Naive thymus-derived CD8-positive, alpha-beta T cell (primary cell): ENCODE data around the gene REC8. TPM values are rescaled to one million over a fixed set of nuclear protein-coding genes. Genes with fewer than 3 reads are reported as not detected.
"Not testable (repeated sequence)": the region's sequence is repeated elsewhere in the genome, so short reads cannot be mapped to it uniquely, and the experiment has no call there.

Experiments used
- ATAC-seq, 2 donors: fragments of 150-1000 bp; cut with Tn5 transposase in 1 of 2; sonication (Bioruptor Pico), chemical (Tn5 transposase) in 1 of 2; 1 replicate in 1 of 2; 2 replicates in 1 of 2; pipeline ENCODE4 v1.10.0; 2021; ENCODE audit warnings: mild to moderate bottlenecking in 2 of 2, moderate library complexity in 2 of 2
- POLR2A ChIA-PET: fragments of 350-600 bp; sonication (Branson Sonifier 250); formaldehyde crosslinking; loops from one replicate; lab custom pipeline; 2021; ENCODE audit warnings: antibody characterized with exemption; lab: Charles Lee
- DNase-seq, 10 donors: peaks; one replicate each; pipeline versions ENCODE4 v3.0.0 to v3.0.0-alpha.2; 2020 to 2022
- H3K27ac Mint-ChIP-seq, 10 donors: one replicate each; pipeline ENCODE4 v1.8.0; 2020 to 2022; ENCODE audit warnings: mild to moderate bottlenecking in 10 of 10, mixed read lengths in 10 of 10, moderate library complexity in 4 of 10, inconsistent platforms in 1 of 10
- H3K27me3 Mint-ChIP-seq, 5 donors: one replicate each; pipeline ENCODE4 v1.8.0; 2021 to 2022; ENCODE audit warnings: mixed read lengths in 5 of 5
- H3K36me3 Mint-ChIP-seq, 3 donors: one replicate each; pipeline ENCODE4 v1.8.0; 2020 to 2022; ENCODE audit warnings: mixed read lengths in 3 of 3, mild to moderate bottlenecking in 2 of 3, inconsistent platforms in 1 of 3
- H3K4me1 Mint-ChIP-seq, 4 donors: one replicate each; pipeline ENCODE4 v1.8.0; 2021 to 2022; ENCODE audit warnings: mixed read lengths in 4 of 4
- H3K4me3 Mint-ChIP-seq, 10 donors: one replicate each; pipeline ENCODE4 v1.8.0; 2020 to 2022; ENCODE audit warnings: mild to moderate bottlenecking in 10 of 10, mixed read lengths in 10 of 10, moderate library complexity in 6 of 10, inconsistent platforms in 1 of 10
- H3K9me3 Mint-ChIP-seq, 9 donors: one replicate each; pipeline ENCODE4 v1.8.0; 2020 to 2022; ENCODE audit warnings: mixed read lengths in 9 of 9, mild to moderate bottlenecking in 3 of 9, inconsistent platforms in 1 of 9, moderate library complexity in 1 of 9
- polyA plus RNA-seq, 3 donors: library from polyadenylated mRNA; unstranded; fragments of 300-500 nt; fragmentation: Illumina TruSeq; gene quantifications; one replicate each; pipeline ENCODE4 v1.2.3, GENCODE V29; 2021
- total RNA-seq, 8 experiments: library from RNA in 2 of 8; stranded (reverse) in 2 of 8; gene quantifications; one replicate each; pipeline ENCODE4 v1.2.3 and lab custom pipeline; 2021 to 2026

Gene REC8
- total and polyA plus RNA-seq, 5 experiments from 2014 or later = 11.1 to 39.2 (median 11.6) TPM

GRCh38 chr14:24196071-24197055 is 24.5 kb downstream of the REC8 start:
- peak overlapping the region; percentile 93 to 99 (median 98) for H3K27ac Mint-ChIP-seq
- POLR2A ChIA-PET = interaction anchor here (0.7 to 3.5 kb wide), 28 partner anchors 9 to 1101 kb away, joined by 3 to 124 read pairs (median 6); partner anchors contain the start of genes ACIN1, C14orf119, CHMP4A and DCAF11
- ATAC-seq (no peak), DNase-seq (no peak)
- no peaks in the 10 kb centered on the region for H3K27me3 Mint-ChIP-seq
- no peaks in the 10 kb centered on the region for H3K9me3 Mint-ChIP-seq
- peak overlapping the region; percentile 84 to 98 (median 93) for H3K4me3 Mint-ChIP-seq
- peaks cover 24 to 66% (median 61%) of the 10 kb centered on the region in 4 donors for H3K4me1 Mint-ChIP-seq
- peaks cover 0 to 34% (median 6%) of the 10 kb centered on the region in 3 donors for H3K36me3 Mint-ChIP-seq

GRCh38 chr14:24197056-24197450 is 25.2 kb downstream of the REC8 start:
- Mint-ChIP-seq H3K36me3 (peaks cover 0 to 34% (median 11%) of the 10 kb centered on the region in 3 donors), H3K27ac (peak overlapping the region; percentile 43 to 98 (median 94)), H3K9me3 (no peaks in the 10 kb centered on the region), H3K27me3 (no peaks in the 10 kb centered on the region), H3K4me3 (peak overlapping the region; percentile 72 to 96 (median 90)), H3K4me1 (peaks cover 26 to 66% (median 58%) of the 10 kb centered on the region in 4 donors)
- POLR2A ChIA-PET = interaction anchor here (0.7 to 3.2 kb wide), 3 partner anchors 16 to 86 kb away, joined by 3 to 124 read pairs (median 23); partner anchors contain the start of genes CHMP4A, MDP1 and TINF2
- no peak for DNase-seq
- ATAC-seq = no peak

DNA sequence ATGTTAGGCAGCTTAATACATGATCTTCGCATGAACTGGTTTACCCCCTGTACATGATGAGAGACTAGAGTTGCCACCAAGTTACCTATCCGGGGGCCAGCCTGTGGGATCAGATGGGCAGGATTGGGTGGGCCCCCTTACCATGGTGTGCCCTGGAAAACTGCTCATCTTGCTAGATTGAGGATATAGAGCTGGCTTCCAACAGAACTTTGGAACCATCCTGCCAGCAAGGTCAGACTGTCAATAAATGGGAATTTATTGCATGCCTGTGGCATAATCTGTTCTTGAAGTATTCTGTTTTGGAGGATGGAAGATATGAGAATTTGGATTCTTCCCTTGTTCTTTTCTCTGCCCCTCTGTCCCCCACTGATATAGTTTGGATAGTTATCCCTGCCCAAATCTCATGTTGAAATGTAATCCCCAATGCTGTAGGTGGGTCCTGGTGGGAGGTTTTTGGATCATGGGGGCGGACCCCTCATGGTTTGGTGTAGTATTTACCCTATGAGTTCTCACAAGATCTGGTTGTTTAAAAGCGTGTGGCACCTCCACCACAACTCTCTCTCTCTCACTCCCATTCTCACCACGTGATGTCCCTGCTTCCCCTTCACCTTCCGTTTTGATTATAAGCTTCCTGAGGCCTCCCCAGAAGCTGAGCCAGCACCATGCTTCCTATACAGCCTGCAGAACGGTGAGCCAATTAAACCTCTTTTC is 27.1 kb downstream of the REC8 start:
- Mint-ChIP-seq H3K36me3 (peaks cover 6 to 33% (median 14%) of the 10 kb centered on the region in 3 donors), H3K4me1 (peaks cover 27 to 62% (median 50%) of the 10 kb centered on the region in 4 donors)
- POLR2A ChIA-PET = interaction anchor here (1.6 to 1.7 kb wide), 2 partner anchors 13 to 16 kb away, joined by 5 to 6 read pairs; no protein-coding TSS in a partner anchor

DNA sequence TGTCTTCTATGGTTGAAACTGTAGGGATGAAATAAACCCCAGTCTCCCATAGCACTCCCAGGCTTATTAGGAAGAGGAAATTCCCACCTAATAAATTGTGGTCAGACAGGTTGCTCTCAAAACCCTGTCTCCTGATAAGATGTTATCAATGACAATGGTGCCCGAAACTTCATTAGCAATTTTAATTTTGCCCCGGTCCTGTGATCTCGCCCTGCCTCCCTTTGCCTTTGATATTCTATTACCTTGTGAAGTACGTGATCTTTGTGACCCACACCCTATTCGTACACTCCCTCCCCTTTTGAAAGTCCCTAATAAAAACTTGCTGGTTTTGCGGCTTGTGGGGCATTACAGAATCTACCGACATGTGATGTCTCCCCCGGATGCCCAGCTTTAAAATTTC is 30.7 kb downstream of the REC8 start:
- peak overlapping the region in 4 of 10 donors; percentile 8 to 40 (median 24) for H3K27ac Mint-ChIP-seq
- H3K9me3 Mint-ChIP-seq, H3K4me3 Mint-ChIP-seq, DNase-seq, H3K27me3 Mint-ChIP-seq, ATAC-seq, POLR2A ChIA-PET: not testable (repeated sequence)
- H3K36me3 Mint-ChIP-seq = peaks cover 14 to 63% (median 26%) of the 10 kb centered on the region in 3 donors
- peaks cover 30 to 59% (median 49%) of the 10 kb centered on the region in 4 donors for H3K4me1 Mint-ChIP-seq

More for the DNA sequence above, 27.1 kb downstream of the REC8 start:
- peak overlapping the region; percentile 16 to 75 (median 66) for H3K27ac Mint-ChIP-seq
- peak overlapping the region in 8 of 10 donors; percentile 32 to 65 (median 42) for H3K4me3 Mint-ChIP-seq
- DNase-seq (no peak), ATAC-seq (no peak)
- peaks cover 0 to 8% (median 0%) of the 10 kb centered on the region in 9 donors for H3K9me3 Mint-ChIP-seq
- no peaks in the 10 kb centered on the region for H3K27me3 Mint-ChIP-seq

DNA sequence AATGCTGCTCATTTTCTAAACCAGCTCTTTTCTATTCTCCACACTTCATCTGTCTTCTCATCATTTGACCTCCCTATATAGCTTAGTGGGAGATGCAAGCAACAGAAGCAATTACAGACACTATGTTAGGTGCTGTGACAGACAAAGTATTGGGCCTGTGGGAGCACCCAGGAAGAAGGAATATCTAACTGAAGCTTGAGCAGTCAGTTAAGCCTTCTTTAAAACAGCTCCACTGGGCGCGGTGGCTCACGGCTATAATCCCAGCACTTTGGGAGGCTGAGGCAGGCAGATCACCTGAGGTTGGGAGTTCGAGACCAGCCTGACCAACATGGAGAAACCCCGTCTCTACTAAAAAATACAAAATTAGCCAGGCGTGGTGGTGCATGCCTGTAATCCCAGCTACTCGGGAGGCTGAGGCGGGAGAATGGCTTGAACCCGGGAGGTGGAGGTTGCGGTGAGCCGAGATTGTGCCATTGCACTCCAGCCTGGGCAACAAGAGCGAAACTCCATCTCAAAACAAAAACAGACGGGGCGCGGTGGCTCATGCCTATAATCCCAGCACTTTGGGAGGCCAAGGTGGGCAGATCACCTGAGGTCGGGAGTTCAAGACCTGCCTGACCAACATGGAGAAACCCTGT is 31.5 kb downstream of the REC8 start:
- Mint-ChIP-seq H3K27ac (peak overlapping the region in 2 of 10 donors; percentile 7 to 40), H3K4me1 (peaks cover 33 to 62% (median 52%) of the 10 kb centered on the region in 4 donors), H3K36me3 (peaks cover 14 to 72% (median 28%) of the 10 kb centered on the region in 3 donors)
- H3K9me3 Mint-ChIP-seq, ATAC-seq, DNase-seq, H3K4me3 Mint-ChIP-seq, H3K27me3 Mint-ChIP-seq: not testable (repeated sequence)
- POLR2A ChIA-PET = interaction anchor here (1.0 to 1.1 kb wide), 2 partner anchors 10 to 13 kb away, joined by 4 to 7 read pairs; partner anchors contain the start of genes CHMP4A and MDP1

- no peak for ATAC-seq
- POLR2A ChIA-PET = interaction anchor here (1.0 to 1.1 kb wide), 2 partner anchors 8 to 11 kb away, joined by 4 to 7 read pairs; partner anchors contain the start of genes CHMP4A and MDP1
Observed at GRCh38 chr14:24204163-24205146, 32.6 kb downstream of the REC8 start.

GRCh38 chr14:24206260-24207103 is 34.6 kb downstream of the REC8 start:
- DNase-seq (no peak), ATAC-seq (no peak)
- Mint-ChIP-seq H3K27me3 (no peaks in the 10 kb centered on the region), H3K4me3 (no peak overlapping the region), H3K4me1 (peaks cover 30 to 62% (median 57%) of the 10 kb centered on the region in 4 donors), H3K36me3 (peaks cover 14 to 82% (median 32%) of the 10 kb centered on the region in 3 donors), H3K9me3 (peaks cover 0 to 8% (median 0%) of the 10 kb centered on the region in 9 donors), H3K27ac (peak overlapping the region in 8 of 10 donors; percentile 22 to 91 (median 78))
- POLR2A ChIA-PET = interaction anchor here (0.8 to 1.7 kb wide), 3 partner anchors 10 to 37 kb away, joined by 3 to 8 read pairs (median 3); partner anchors contain the start of genes MDP1 and TM9SF1

More at GRCh38 chr14:24204163-24205146, 32.6 kb downstream of the REC8 start:
- no peak for DNase-seq
- peaks cover 0 to 8% (median 0%) of the 10 kb centered on the region in 9 donors for H3K9me3 Mint-ChIP-seq
- no peak overlapping the region for H3K4me3 Mint-ChIP-seq
- H3K27me3 Mint-ChIP-seq = no peaks in the 10 kb centered on the region
- H3K4me1 Mint-ChIP-seq = peaks cover 26 to 51% (median 46%) of the 10 kb centered on the region in 4 donors
- H3K27ac Mint-ChIP-seq = peak overlapping the region in 7 of 10 donors; percentile 2 to 39 (median 7)
- peaks cover 14 to 73% (median 28%) of the 10 kb centered on the region in 3 donors for H3K36me3 Mint-ChIP-seq

GRCh38 chr14:24207104-24207551 is 35.2 kb downstream of the REC8 start:
- Mint-ChIP-seq H3K36me3 (peaks cover 14 to 80% (median 30%) of the 10 kb centered on the region in 3 donors), H3K4me1 (peaks cover 32 to 68% (median 62%) of the 10 kb centered on the region in 4 donors), H3K9me3 (peaks cover 0 to 8% (median 0%) of the 10 kb centered on the region in 9 donors), H3K4me3 (no peak overlapping the region), H3K27ac (peak overlapping the region in 9 of 10 donors; percentile 22 to 91 (median 79)), H3K27me3 (no peaks in the 10 kb centered on the region)
- DNase-seq (no peak), ATAC-seq (no peak)
- POLR2A ChIA-PET = interaction anchor here (0.8 to 1.7 kb wide), 2 partner anchors 11 to 36 kb away, joined by 3 to 8 read pairs; partner anchors contain the start of gene TM9SF1

GRCh38 chr14:24207625-24208024 is 35.7 kb downstream of the REC8 start:
- Mint-ChIP-seq H3K27me3 (no peaks in the 10 kb centered on the region), H3K4me1 (peaks cover 32 to 71% (median 64%) of the 10 kb centered on the region in 4 donors), H3K27ac (peak overlapping the region in 5 of 10 donors; percentile 22 to 91 (median 79)), H3K36me3 (peaks cover 13 to 80% (median 28%) of the 10 kb centered on the region in 3 donors), H3K4me3 (no peak overlapping the region), H3K9me3 (peaks cover 0 to 6% (median 0%) of the 10 kb centered on the region in 9 donors)
- no peak for DNase-seq
- POLR2A ChIA-PET = interaction anchor here (2.4 kb wide), 1 partner anchor 19 kb away, joined by 7 read pairs; the partner anchor contains the start of gene IPO4
- no peak for ATAC-seq
